ENCODE results near the gene RRAS. TPM values are rescaled to one million over a fixed set of nuclear protein-coding genes. Genes with fewer than 3 reads are reported as not detected.

RRAS gene
- total and polyA plus RNA-seq, 7 donors, result 22.6 to 57.0 (median 48.4) TPM

GRCh38 chr19:49646586-49646985 lies 6.6 kb upstream of the RRAS start:
- Histone ChIP-seq H3K9me3 (no peaks in the 10 kb centered on the region), H3K27me3 (ENCODE audit: insufficient read depth in 3 of 3, low read length in 2 of 3) (no peaks in the 10 kb centered on the region), H3K36me3 (ENCODE audit: insufficient read depth in 1 of 2, low read depth in 1 of 2) (peaks cover 3 to 61% of the 10 kb centered on the region in 2 donors), H3K4me1 (peaks cover 21% of the 10 kb centered on the region), H3K27ac (no peak overlapping the region), H3K4me3 (no peak overlapping the region)
- WGBS, 3 donors, result 86 to 89% (median 89%) methylated on average over 17 of the region's 17 CpGs
- DNase-seq, result no peak
- no peak for TF ChIP-seq CTCF (IDR thresholded peaks at IDR 0.05)
- ATAC-seq, result no peak
- intact Hi-C loops (cut with DNase I), result no loop called here

- intact Hi-C loops (cut with DNase I), result no loop called here
Measured at GRCh38 chr19:49645995-49646394, 6.1 kb upstream of the RRAS start.

GRCh38 chr19:49645592-49645991 lies 5.6 kb upstream of the RRAS start:
- 86 to 89% (median 87%) methylated on average over 11 of the region's 11 CpGs for WGBS, 3 donors
- intact Hi-C loops (cut with DNase I), result no loop called here
- TF ChIP-seq CTCF (IDR thresholded peaks at IDR 0.05), result no peak
- no peaks in the 10 kb centered on the region for H3K9me3 ChIP-seq
- DNase-seq (no peak), ATAC-seq (no peak)
- no peak overlapping the region for H3K27ac ChIP-seq
- H3K4me1 ChIP-seq, result peaks cover 21% of the 10 kb centered on the region
- H3K4me3 ChIP-seq, result no peak overlapping the region
- H3K36me3 ChIP-seq (ENCODE audit: insufficient read depth in 1 of 2, low read depth in 1 of 2), result peaks cover 3 to 54% of the 10 kb centered on the region in 2 donors
- no peaks in the 10 kb centered on the region for H3K27me3 ChIP-seq (ENCODE audit: insufficient read depth in 3 of 3, low read length in 2 of 3)

More at GRCh38 chr19:49645995-49646394, 6.1 kb upstream of the RRAS start:
- ATAC-seq (no peak), DNase-seq (no peak)
- WGBS, 3 donors, result 87 to 89% (median 89%) methylated on average over 12 to 13 of the region's 13 CpGs
- no peak for TF ChIP-seq CTCF (IDR thresholded peaks at IDR 0.05)
- H3K36me3 ChIP-seq (ENCODE audit: insufficient read depth in 1 of 2, low read depth in 1 of 2), result peaks cover 3 to 56% of the 10 kb centered on the region in 2 donors
- peaks cover 21% of the 10 kb centered on the region for H3K4me1 ChIP-seq
- H3K27ac ChIP-seq, result no peak overlapping the region
- H3K27me3 ChIP-seq (ENCODE audit: insufficient read depth in 3 of 3, low read length in 2 of 3), result no peaks in the 10 kb centered on the region
- H3K9me3 ChIP-seq, result no peaks in the 10 kb centered on the region
- H3K4me3 ChIP-seq, result no peak overlapping the region

GRCh38 chr19:49643466-49643865 lies 3.5 kb upstream of the RRAS start:
- no peaks in the 10 kb centered on the region for H3K9me3 ChIP-seq
- intact Hi-C loops (cut with DNase I), result loop anchor here in 1 of 2 donors (5.0 kb wide), 1 partner anchor 191 kb away; the partner anchor contains the start of genes ALDH16A1 and PIH1D1
- DNase-seq (peak in 1 of 2 donors; percentile 39), ATAC-seq (no peak)
- H3K27ac ChIP-seq, result peak overlapping the region; percentile 98
- TF ChIP-seq CTCF (IDR thresholded peaks at IDR 0.05), result no peak
- peaks cover 3 to 35% of the 10 kb centered on the region in 2 donors for H3K36me3 ChIP-seq (ENCODE audit: insufficient read depth in 1 of 2, low read depth in 1 of 2)
- WGBS, 3 donors, result 58 to 67% (median 66%) methylated on average over 2 of the region's 2 CpGs
- H3K4me3 ChIP-seq, result peak overlapping the region; percentile 80
- peaks cover 28% of the 10 kb centered on the region for H3K4me1 ChIP-seq
- no peaks in the 10 kb centered on the region for H3K27me3 ChIP-seq (ENCODE audit: insufficient read depth in 3 of 3, low read length in 2 of 3)

- Histone ChIP-seq H3K9me3 (no peaks in the 10 kb centered on the region), H3K4me1 (peaks cover 35% of the 10 kb centered on the region), H3K4me3 (peak overlapping the region; percentile 80), H3K27ac (peak overlapping the region; percentile 98), H3K36me3 (ENCODE audit: insufficient read depth in 1 of 2, low read depth in 1 of 2) (peaks cover 3 to 26% of the 10 kb centered on the region in 2 donors), H3K27me3 (ENCODE audit: insufficient read depth in 3 of 3, low read length in 2 of 3) (no peaks in the 10 kb centered on the region)
- no peak for ATAC-seq
- peak in 1 of 2 donors; percentile 38 for DNase-seq
- TF ChIP-seq CTCF (IDR thresholded peaks at IDR 0.05), result no peak
- intact Hi-C loops (cut with DNase I), result loop anchor here in 1 of 2 donors (5.0 kb wide), 1 partner anchor 190 kb away; the partner anchor contains the start of genes ALDH16A1 and PIH1D1
- 5 to 8% (median 6%) methylated on average over 5 of the region's 5 CpGs for WGBS, 3 donors
Measured at GRCh38 chr19:49642492-49643035, 2.6 kb upstream of the RRAS start.
